Measurements from ENCODE around the gene NEK6. TPM values are rescaled to one million over a fixed set of nuclear protein-coding genes. Genes with fewer than 3 reads are reported as not detected.

The NEK6 gene
- total RNA-seq, 3 donors from 2014 or later (not counting 1 experiment from before 2014, with no cell fraction given): 25.0 to 34.9 (median 33.0) TPM

DNA sequence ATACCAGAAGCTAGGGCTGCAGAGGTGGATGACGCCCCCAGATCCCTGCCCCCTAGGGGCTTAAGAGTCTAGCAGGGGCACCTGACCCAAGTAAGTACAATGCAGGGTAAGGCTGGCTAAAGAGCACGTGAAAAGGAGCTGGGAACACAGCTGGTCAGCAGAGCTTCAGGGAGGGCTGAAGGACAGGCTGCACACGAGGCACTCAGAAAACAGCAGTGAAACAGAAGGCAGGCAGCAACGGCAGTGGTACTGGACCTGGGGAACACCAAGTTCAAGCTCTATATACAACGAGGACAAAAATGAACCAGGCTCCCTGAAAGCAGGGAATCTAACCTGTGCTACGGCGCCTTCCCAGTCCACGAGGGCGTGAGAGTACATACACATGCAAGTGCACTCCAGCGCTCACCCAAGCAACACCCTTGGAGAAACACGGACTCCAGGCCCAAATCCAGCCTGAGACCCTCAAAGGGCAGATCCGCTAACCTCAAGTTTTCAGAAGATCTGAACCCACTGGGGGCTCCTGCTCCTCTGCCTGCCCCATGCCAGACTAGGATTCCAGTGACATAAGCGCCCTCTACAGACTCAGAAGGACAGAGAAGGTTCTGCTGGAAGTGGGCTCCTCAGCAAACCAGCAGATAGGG, 100.1 kb downstream of the NEK6 start:
- Histone ChIP-seq H3K4me3 (ENCODE audit: low read length) (no peak overlapping the region), H3K27ac (ENCODE audit: low read length) (no peak overlapping the region), H3K9me3 (ENCODE audit: control insufficient read depth, insufficient read depth, low read length) (no peaks in the 10 kb centered on the region), H3K36me3 (ENCODE audit: control insufficient read depth, insufficient read depth, low read length) (peaks cover 29% of the 10 kb centered on the region), H3K27me3 (ENCODE audit: control insufficient read depth, insufficient read depth, low read length) (no peaks in the 10 kb centered on the region), H3K4me1 (ENCODE audit: control insufficient read depth, insufficient read depth, low read length) (peaks cover 20% of the 10 kb centered on the region)
- 94% methylated on average over 13 of the region's 13 CpGs for WGBS (ENCODE audit: insufficient coverage)
- Mint-ChIP-seq H3K9me3 (no peaks in the 10 kb centered on the region), H3K4me3 (no peak overlapping the region), H3K4me1 (peaks cover 46 to 48% of the 10 kb centered on the region in 2 donors), H3K27ac (peak overlapping the region; percentile 46 to 50), H3K36me3 (no peaks in the 10 kb centered on the region), H3K27me3 (ENCODE audit: low read depth in 2 of 2) (no peaks in the 10 kb centered on the region)
- TF ChIP-seq, protein P1, sequence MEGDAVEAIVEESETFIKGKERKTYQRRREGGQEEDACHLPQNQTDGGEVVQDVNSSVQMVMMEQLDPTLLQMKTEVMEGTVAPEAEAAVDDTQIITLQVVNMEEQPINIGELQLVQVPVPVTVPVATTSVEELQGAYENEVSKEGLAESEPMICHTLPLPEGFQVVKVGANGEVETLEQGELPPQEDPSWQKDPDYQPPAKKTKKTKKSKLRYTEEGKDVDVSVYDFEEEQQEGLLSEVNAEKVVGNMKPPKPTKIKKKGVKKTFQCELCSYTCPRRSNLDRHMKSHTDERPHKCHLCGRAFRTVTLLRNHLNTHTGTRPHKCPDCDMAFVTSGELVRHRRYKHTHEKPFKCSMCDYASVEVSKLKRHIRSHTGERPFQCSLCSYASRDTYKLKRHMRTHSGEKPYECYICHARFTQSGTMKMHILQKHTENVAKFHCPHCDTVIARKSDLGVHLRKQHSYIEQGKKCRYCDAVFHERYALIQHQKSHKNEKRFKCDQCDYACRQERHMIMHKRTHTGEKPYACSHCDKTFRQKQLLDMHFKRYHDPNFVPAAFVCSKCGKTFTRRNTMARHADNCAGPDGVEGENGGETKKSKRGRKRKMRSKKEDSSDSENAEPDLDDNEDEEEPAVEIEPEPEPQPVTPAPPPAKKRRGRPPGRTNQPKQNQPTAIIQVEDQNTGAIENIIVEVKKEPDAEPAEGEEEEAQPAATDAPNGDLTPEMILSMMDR (IDR thresholded peaks at IDR 0.05): no peak
- intact Hi-C loops (cut with micrococcal nuclease): no loop called here
- no peak for DNase-seq
- no peak for ATAC-seq

DNA sequence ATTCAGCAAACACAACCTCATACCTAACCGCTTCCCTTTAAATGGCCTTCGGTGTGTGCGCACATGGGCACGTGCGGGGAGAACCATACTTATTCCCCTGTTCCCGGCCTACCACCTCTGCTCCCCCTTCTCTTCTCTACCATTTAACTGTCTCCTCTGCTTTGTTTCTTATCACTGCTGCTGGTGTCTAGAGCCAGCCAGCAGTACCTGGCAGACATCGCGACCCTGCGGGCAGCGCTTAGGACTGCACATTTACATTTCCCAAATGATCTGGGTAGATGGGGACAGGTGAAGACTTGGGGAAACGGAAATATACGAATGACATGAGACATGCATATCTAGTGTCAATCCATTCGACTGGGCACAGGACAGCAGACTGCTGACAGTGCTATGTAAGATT, 100.9 kb downstream of the NEK6 start:
- 97% methylated on average over 13 of the region's 13 CpGs for WGBS (ENCODE audit: insufficient coverage)
- intact Hi-C loops (cut with micrococcal nuclease): no loop called here
- Mint-ChIP-seq H3K27ac (peak overlapping the region; percentile 46 to 50), H3K36me3 (no peaks in the 10 kb centered on the region), H3K4me3 (no peak overlapping the region), H3K4me1 (peaks cover 54 to 55% of the 10 kb centered on the region in 2 donors), H3K9me3 (no peaks in the 10 kb centered on the region), H3K27me3 (ENCODE audit: low read depth in 2 of 2) (no peaks in the 10 kb centered on the region)
- Histone ChIP-seq H3K36me3 (ENCODE audit: control insufficient read depth, insufficient read depth, low read length) (peaks cover 22% of the 10 kb centered on the region), H3K9me3 (ENCODE audit: control insufficient read depth, insufficient read depth, low read length) (no peaks in the 10 kb centered on the region), H3K4me1 (ENCODE audit: control insufficient read depth, insufficient read depth, low read length) (peaks cover 20% of the 10 kb centered on the region), H3K27ac (ENCODE audit: low read length) (no peak overlapping the region), H3K4me3 (ENCODE audit: low read length) (no peak overlapping the region), H3K27me3 (ENCODE audit: control insufficient read depth, insufficient read depth, low read length) (no peaks in the 10 kb centered on the region)
- TF ChIP-seq, protein P1 (IDR thresholded peaks at IDR 0.05): no peak
- DNase-seq (no peak), ATAC-seq (no peak)

DNA sequence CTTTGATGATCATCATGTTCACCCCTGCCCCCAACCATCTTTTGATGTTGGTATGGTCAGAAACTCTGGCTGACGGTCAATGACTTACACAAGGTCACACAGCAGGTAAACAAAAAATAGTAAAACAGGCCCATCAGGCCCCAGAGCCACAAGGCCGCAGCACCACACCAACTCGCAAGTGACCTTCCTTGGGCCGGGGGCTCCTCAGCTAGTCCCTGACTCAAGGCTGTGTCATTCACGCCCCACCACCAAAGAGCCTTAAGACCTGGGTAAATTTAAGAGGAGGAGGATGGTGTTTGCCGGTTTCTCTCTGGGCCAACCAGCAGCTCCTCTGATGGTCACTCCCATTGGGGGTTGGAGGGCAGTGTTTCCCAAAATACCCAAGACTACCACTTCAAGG, 101.7 kb downstream of the NEK6 start:
- no peak for ATAC-seq
- Mint-ChIP-seq H3K4me3 (no peak overlapping the region), H3K27me3 (ENCODE audit: low read depth in 2 of 2) (no peaks in the 10 kb centered on the region), H3K36me3 (no peaks in the 10 kb centered on the region), H3K4me1 (peaks cover 60 to 61% of the 10 kb centered on the region in 2 donors), H3K9me3 (no peaks in the 10 kb centered on the region), H3K27ac (peak overlapping the region in 1 of 2 donors; percentile 62)
- DNase-seq: no peak
- WGBS (ENCODE audit: insufficient coverage): 88% methylated on average over 4 of the region's 6 CpGs
- intact Hi-C loops (cut with micrococcal nuclease): no loop called here
- no peak overlapping the region for H3K27ac ChIP-seq (ENCODE audit: low read length)
- no peak overlapping the region for H3K4me3 ChIP-seq (ENCODE audit: low read length)
- peaks cover 18% of the 10 kb centered on the region for H3K36me3 ChIP-seq (ENCODE audit: control insufficient read depth, insufficient read depth, low read length)
- H3K9me3 ChIP-seq (ENCODE audit: control insufficient read depth, insufficient read depth, low read length): no peaks in the 10 kb centered on the region
- H3K4me1 ChIP-seq (ENCODE audit: control insufficient read depth, insufficient read depth, low read length): peaks cover 20% of the 10 kb centered on the region
- TF ChIP-seq, protein P1 (IDR thresholded peaks at IDR 0.05): no peak
- H3K27me3 ChIP-seq (ENCODE audit: control insufficient read depth, insufficient read depth, low read length): no peaks in the 10 kb centered on the region
